Prostate gland (tissue), 2 donors: ENCODE measurements around the gene INSRR. TPM values are rescaled to one million over a fixed set of nuclear protein-coding genes. Genes with fewer than 3 reads are reported as not detected.
A peak's percentile ranks its signal among the peaks of the same experiment; 100 is the strongest.

Experiments
- DNase-seq: peaks from one replicate; pipeline ENCODE4 v3.0.0-alpha.2; 2019; ENCODE audit warnings: low spot score
- H3K27ac ChIP-seq, 2 donors: fragments of 200-600 bp; sonication (generic); 2 replicates each; pipeline ENCODE4 v1.5.1; 2017 to 2019
- H3K27me3 ChIP-seq: fragments of 200-600 bp; sonication (generic); replicated peaks from 2 replicates; pipeline ENCODE4 v1.5.1; 2019; ENCODE audit not compliant: insufficient read depth
- H3K36me3 ChIP-seq, 2 donors: fragments of 200-600 bp; sonication (generic); 1 replicate in 1 of 2; 2 replicates in 1 of 2; pipeline versions ENCODE4 v1.5.1 to v1.8.1; 2017 to 2019
- H3K4me1 ChIP-seq: fragments of 200-600 bp; sonication (generic); replicated peaks from 2 replicates; pipeline ENCODE4 v1.5.1; 2019
- H3K4me3 ChIP-seq, 2 donors: fragments of 200-600 bp; sonication (generic); 2 replicates each; pipeline ENCODE4 v1.5.1; 2017 to 2019
- H3K9me3 ChIP-seq: fragments of 200-600 bp; sonication (generic); 2 replicates; pipeline ENCODE4 v1.5.1; 2017
- POLR2A ChIP-seq: fragments of 450-650 bp; IDR thresholded peaks from one replicate; pipeline ENCODE4 v1.6.1; 2016; ENCODE audit warnings: antibody characterized with exemption, mild to moderate bottlenecking
- POLR2AphosphoS5 ChIP-seq: sonication (generic); formaldehyde crosslinking; IDR thresholded peaks from one replicate; pipeline ENCODE4 v1.6.1; 2017; ENCODE audit warnings: antibody characterized with exemption
- WGBS: methylation state at CpG from one replicate; pipeline ENCODE4 v1.1.5; 2018; 5-methylcytosine and 5-hydroxymethylcytosine counted together
- intact Hi-C: fragments of 100-400 bp; cut with DNase I; formaldehyde crosslinking; loops from one replicate; pipeline ENCODE4 v1.14.2; 2022
- total RNA-seq, 2 donors: library from RNA; depleted of rRNA; stranded (reverse); fragments of >200 nt; gene quantifications; one replicate each; pipeline ENCODE4 v1.1.0, GENCODE V29; 2016
- TF ChIP-seq, protein P1 (sequence below), 4 experiments: fragments of 200-600 bp in 2 of 4; fragments of 450-650 bp in 2 of 4; sonication (generic) in 2 of 4; IDR thresholded peaks; 1 replicate in 3 of 4; 2 replicates in 1 of 4; pipeline ENCODE4 v1.5.1; 2016 to 2019; ENCODE audit warnings: antibody characterized with exemption in 4 of 4, mild to moderate bottlenecking in 2 of 4, moderate library complexity in 2 of 4

The INSRR gene
- total RNA-seq, 2 donors from 2014 or later: 0.18 to 3.0 TPM

DNA sequence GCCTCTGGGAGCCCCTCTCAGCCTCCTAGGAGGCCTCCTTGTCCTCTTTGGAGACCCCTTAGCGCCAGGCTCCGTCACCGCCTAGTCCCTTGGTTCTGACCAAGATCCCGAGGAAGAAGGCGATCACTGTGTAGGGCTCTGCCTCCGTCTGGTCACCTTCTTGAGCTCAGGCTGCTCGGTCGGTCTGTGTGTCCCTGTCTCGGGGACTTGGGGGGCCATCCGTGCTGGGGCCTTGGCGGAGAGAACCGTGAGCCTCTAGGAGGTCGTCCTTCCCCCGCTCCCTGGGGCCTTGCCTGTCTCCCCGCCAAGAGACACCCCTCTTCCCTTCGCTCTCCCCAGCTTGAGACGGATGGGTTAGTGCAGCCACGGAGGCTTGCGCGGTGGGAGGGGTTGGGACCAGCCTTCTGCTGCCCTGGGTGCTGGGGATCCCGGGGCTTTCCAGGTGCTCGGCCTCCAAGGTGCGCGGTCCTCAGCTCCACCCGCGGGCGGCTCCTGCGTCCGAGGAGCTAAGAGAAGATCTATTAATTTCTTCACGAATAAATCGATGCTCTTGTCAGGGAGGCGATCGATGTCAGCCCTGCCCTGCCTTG is 701 bp upstream of the INSRR start:
- no peaks in the 10 kb centered on the region for H3K36me3 ChIP-seq
- DNase-seq: no peak
- H3K27me3 ChIP-seq: peaks cover 14% of the 10 kb centered on the region
- H3K4me3 ChIP-seq: peak overlapping the region; percentile 4 to 11
- peaks cover 17% of the 10 kb centered on the region for H3K4me1 ChIP-seq
- no peaks in the 10 kb centered on the region for H3K9me3 ChIP-seq
- under 1% methylated on average over 33 of the region's 33 CpGs for WGBS
- TF ChIP-seq POLR2AphosphoS5 (no peak), POLR2A (no peak)
- TF ChIP-seq, protein P1, sequence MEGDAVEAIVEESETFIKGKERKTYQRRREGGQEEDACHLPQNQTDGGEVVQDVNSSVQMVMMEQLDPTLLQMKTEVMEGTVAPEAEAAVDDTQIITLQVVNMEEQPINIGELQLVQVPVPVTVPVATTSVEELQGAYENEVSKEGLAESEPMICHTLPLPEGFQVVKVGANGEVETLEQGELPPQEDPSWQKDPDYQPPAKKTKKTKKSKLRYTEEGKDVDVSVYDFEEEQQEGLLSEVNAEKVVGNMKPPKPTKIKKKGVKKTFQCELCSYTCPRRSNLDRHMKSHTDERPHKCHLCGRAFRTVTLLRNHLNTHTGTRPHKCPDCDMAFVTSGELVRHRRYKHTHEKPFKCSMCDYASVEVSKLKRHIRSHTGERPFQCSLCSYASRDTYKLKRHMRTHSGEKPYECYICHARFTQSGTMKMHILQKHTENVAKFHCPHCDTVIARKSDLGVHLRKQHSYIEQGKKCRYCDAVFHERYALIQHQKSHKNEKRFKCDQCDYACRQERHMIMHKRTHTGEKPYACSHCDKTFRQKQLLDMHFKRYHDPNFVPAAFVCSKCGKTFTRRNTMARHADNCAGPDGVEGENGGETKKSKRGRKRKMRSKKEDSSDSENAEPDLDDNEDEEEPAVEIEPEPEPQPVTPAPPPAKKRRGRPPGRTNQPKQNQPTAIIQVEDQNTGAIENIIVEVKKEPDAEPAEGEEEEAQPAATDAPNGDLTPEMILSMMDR (IDR thresholded peaks at IDR 0.05): no peak
- no peak overlapping the region for H3K27ac ChIP-seq
- intact Hi-C loops: loop anchor here (5.0 to 10.0 kb wide), 2 partner anchors 57 to 165 kb away; no protein-coding TSS in a partner anchor

DNA sequence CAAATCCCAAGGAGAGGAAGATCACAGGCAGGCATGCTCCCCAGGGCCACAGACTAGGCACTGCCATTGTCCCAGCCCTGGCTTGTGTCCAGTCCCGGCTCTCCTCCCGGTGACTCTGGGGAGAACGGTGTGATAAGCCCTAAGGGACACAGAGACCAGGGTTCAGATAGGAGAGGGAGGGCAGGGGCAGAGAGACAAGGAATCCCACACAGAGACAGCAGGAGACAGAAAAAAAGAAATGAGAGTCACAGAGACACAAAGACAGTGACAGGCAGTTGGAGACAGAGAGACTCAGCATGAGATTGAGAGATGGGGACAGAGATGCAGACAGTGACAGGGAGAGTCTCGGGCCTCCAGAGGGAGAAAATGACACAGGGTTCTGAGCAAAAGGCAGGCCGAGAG is 361 bp downstream of the INSRR start:
- TF ChIP-seq, protein P1 (IDR thresholded peaks at IDR 0.05): no peak
- TF ChIP-seq POLR2A (no peak), POLR2AphosphoS5 (no peak)
- intact Hi-C loops: no loop called here
- no peak for DNase-seq
- no peak overlapping the region for H3K27ac ChIP-seq
- H3K36me3 ChIP-seq: no peaks in the 10 kb centered on the region
- 21% methylated on average over 5 of the region's 5 CpGs for WGBS
- H3K9me3 ChIP-seq: no peaks in the 10 kb centered on the region
- H3K4me1 ChIP-seq: peaks cover 17% of the 10 kb centered on the region
- no peak overlapping the region for H3K4me3 ChIP-seq
- H3K27me3 ChIP-seq: peaks cover 14% of the 10 kb centered on the region

DNA sequence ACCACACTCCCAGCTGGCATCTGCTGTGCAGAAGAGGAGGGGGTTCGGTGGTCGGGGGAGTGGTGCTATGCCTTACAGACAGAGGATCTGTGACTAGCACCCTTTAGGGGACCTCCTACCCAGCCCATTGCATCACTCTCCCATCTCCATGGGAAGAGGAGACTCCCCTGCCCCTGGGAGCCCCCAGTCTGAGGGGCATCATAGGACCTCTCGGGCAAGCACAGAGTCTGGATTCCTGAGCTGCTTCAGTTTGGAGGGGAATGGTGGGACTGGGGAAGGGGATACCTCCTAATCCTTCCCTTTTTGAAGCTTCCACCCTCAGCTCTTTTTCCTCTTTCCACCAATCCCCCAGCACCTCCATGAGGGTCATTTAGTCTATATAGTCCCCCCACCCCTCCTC is 1.4 kb downstream of the INSRR start:
- intact Hi-C loops: no loop called here
- peaks cover 14% of the 10 kb centered on the region for H3K27me3 ChIP-seq
- TF ChIP-seq, protein P1 (IDR thresholded peaks at IDR 0.05): no peak
- no peak for TF ChIP-seq POLR2AphosphoS5
- TF ChIP-seq POLR2A: no peak

DNA sequence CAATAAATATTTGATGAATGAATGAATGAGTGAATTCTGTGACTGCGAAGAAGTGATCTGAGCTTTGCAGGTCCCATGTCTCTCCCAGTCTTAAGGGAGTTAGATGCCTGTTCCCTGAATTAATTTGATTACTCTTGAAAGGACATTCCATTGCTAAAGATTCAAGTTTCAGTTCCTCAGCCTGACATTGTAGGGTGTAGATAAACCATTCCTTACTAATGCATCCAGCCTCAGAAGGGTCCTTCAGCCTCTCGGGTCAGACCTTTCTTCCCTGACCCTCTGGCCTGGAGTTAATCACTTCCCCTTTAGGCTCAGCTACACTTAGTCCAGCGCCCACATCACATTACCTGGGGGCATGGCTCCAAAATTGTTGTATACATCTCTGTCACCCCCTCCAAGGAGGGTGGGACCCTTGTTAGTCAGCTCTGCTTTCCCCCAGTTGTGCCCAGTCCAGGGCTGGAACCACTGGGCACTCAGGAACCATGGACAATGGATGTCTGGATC is 2.6 kb downstream of the INSRR start:
- peaks cover 11% of the 10 kb centered on the region for H3K27me3 ChIP-seq
- DNase-seq: no peak
- peaks cover 17% of the 10 kb centered on the region for H3K4me1 ChIP-seq
- intact Hi-C loops: no loop called here
- no peak overlapping the region for H3K4me3 ChIP-seq
- no peaks in the 10 kb centered on the region for H3K36me3 ChIP-seq
- WGBS: 83% methylated on average over 3 of the region's 3 CpGs
- H3K27ac ChIP-seq: no peak overlapping the region
- TF ChIP-seq, protein P1 (IDR thresholded peaks at IDR 0.05): no peak
- TF ChIP-seq POLR2AphosphoS5: no peak
- no peak for TF ChIP-seq POLR2A
- no peaks in the 10 kb centered on the region for H3K9me3 ChIP-seq

More for the DNA sequence above, 1.4 kb downstream of the INSRR start:
- H3K4me1 ChIP-seq: peaks cover 17% of the 10 kb centered on the region
- 71% methylated on average over 3 of the region's 3 CpGs for WGBS
- no peak overlapping the region for H3K4me3 ChIP-seq
- no peak overlapping the region for H3K27ac ChIP-seq
- no peak for DNase-seq
- H3K36me3 ChIP-seq: no peaks in the 10 kb centered on the region
- no peaks in the 10 kb centered on the region for H3K9me3 ChIP-seq

DNA sequence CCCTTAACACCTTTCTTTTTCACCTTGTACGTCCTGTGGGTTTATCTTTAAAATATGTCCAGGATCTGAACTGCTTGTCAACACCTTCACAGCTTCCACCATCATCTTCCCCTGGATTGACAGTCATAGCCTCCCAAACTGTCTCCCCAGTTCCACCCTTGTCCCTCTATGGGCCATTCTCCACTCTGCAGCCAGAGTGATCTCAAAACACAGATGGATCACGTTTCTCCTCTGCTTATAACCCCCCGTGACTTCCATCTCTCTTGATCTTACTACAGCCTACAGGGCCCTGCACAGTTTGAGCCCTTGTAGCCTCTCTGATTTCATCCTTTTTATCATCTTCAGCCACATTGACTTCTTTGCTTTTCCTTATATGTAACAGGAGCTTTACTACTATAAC is 4.3 kb downstream of the INSRR start:
- WGBS: 65% methylated on average over 3 of the region's 3 CpGs

More for the DNA sequence above, 4.3 kb downstream of the INSRR start:
- no peak for DNase-seq
- Histone ChIP-seq H3K9me3 (no peaks in the 10 kb centered on the region), H3K4me3 (no peak overlapping the region), H3K4me1 (peaks cover 8% of the 10 kb centered on the region), H3K36me3 (no peaks in the 10 kb centered on the region), H3K27me3 (no peaks in the 10 kb centered on the region), H3K27ac (no peak overlapping the region)
- intact Hi-C loops: no loop called here
- no peak for TF ChIP-seq POLR2A
- TF ChIP-seq, protein P1 (IDR thresholded peaks at IDR 0.05): no peak
- TF ChIP-seq POLR2AphosphoS5: no peak
